CD4-positive, alpha-beta T cell treated with Interleukin-4 for 1 hour (primary cell): ENCODE data around the gene NREP.

Experiments
- DNase-seq, 2 donors: peaks; one replicate each; pipeline ENCODE4 v3.0.0-alpha.2; 2020 to 2022

The NREP gene

GRCh38 chr5:111691508-111691907 lies 65.5 kb downstream of the NREP start:
- DNase-seq, result no peak

GRCh38 chr5:111689357-111689935 lies 67.5 kb downstream of the NREP start:
- no peak for DNase-seq

- DNase-seq, result no peak
Observed at GRCh38 chr5:111685969-111686368, 71.0 kb downstream of the NREP start.

GRCh38 chr5:111682641-111683040 lies 74.4 kb downstream of the NREP start:
- no peak for DNase-seq

- no peak for DNase-seq
Observed at GRCh38 chr5:111682121-111682520, 74.9 kb downstream of the NREP start.

GRCh38 chr5:111681414-111682120 lies 75.4 kb downstream of the NREP start:
- no peak for DNase-seq

DNA sequence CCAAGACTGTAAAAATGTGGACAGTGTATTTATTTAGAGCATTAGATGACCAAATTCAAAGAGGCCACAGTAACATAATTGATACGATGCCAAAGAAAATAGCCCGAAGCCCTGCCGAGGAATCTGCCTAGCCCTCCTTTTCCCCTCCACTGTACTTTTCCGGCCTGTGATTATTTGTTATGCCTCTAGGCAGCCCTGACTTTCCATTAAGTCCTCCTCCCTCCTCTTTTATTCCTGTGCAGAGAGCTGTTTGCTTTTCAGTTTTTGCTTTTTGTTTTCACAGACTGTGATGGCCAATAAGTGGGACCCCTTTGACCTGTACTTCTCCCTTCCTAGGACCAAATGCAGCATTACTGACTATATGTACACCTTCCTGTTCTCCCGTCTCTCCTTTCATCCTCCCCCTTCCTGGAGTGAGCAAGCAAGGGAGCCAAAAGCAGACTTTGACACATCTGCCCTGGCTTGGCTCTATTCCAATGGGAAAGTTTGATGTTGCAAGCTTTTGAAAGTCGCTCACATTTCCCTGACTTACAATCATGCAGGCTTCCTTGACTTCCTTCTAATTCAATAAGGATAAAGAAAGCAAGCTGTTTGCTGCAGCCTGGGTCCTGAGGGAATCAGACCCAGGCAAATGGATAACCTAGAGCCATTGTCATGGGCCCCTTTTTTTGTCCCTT lies 76.1 kb downstream of the NREP start:
- no peak for DNase-seq

GRCh38 chr5:111679611-111680010 lies 77.4 kb downstream of the NREP start:
- no peak for DNase-seq
